GM19467 (cell line): Measurements from ENCODE around the gene SPCS2.

Source experiments
- ATAC-seq: cut with Tn5 transposase; IDR thresholded peaks from one replicate; pipeline ENCODE4 v1.9.1; 2021; ENCODE audit warnings: mild to moderate bottlenecking, moderate library complexity; ENCODE audit not compliant: unreplicated experiment

SPCS2 gene

GRCh38 chr11:74948898-74949752 is at the start of gene SPCS2, which contains the start of gene XRRA1:
SPCS2 (plus strand) TSS chr11:74949266; CDS start chr11:74949286, 20 bp downstream.
XRRA1 (minus strand) TSS chr11:74949091; CDS start chr11:74940878, 8,213 bp downstream.
- peak; percentile 83 for ATAC-seq

- no peak for ATAC-seq
These were observed 46.7 kb upstream of the SPCS2 start for GRCh38 chr11:74902342-74902741.

GRCh38 chr11:74905326-74905725 is 43.7 kb upstream of the SPCS2 start:
- no peak for ATAC-seq

GRCh38 chr11:74909385-74909784 is 39.7 kb upstream of the SPCS2 start:
- no peak for ATAC-seq

DNA sequence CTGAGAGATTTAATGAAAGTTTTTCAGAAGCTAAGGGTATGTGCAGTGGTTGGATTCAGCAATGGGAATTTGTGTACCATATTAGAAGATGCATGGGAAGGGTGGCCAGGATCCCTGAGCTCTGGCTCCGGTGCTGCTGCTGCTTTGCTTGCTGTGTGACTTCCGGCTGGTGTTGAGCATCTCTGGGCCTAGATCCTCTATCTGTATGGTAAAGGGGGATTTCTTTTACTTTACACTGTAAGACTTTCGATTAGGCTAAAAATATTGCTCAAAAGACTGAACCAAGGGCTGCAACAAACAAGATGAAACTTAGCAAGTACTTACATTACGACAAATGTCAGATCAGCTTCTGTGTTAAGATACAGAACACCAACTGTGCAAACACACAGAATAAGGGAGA is 39.3 kb upstream of the SPCS2 start:
- no peak for ATAC-seq

- ATAC-seq: no peak
These were observed 25.9 kb upstream of the SPCS2 start for GRCh38 chr11:74923125-74923524.

GRCh38 chr11:74925281-74925680 is 23.8 kb upstream of the SPCS2 start:
- ATAC-seq: no peak

DNA sequence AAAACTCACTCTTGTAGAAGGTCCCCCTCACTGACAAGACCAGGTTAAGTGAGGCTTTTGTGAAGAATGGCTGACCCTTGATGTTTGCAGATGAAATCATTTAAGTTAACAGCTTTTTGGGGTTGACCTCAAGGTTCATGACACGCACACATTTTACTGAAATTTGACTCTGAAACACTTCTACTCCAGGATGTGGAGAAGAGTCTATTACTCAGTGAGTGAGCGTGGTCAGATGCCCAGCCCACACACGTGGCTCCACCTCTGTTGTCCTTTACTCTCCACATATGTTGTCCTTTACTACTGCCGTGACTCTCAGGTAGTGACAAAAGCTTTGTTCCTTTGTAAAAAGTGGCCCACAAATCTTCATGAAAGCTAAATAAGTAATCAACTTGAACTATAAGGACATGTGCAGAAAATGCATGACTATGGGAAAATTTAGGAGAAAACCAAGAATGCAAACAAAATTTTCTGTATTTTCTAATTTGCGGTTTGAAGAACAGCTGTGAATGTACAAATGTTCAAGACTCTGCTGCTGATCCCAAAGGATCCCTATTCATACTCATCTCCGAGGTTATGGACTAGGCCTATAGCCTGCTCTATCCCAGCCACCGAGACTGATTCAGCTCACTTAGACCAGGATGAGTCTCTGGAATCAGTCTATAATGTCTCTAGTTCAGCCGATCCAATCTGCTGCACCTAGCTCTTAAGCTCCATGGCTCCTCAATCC is 22.6 kb upstream of the SPCS2 start:
- ATAC-seq: no peak

GRCh38 chr11:74927496-74927895 is 21.6 kb upstream of the SPCS2 start:
- ATAC-seq: no peak

DNA sequence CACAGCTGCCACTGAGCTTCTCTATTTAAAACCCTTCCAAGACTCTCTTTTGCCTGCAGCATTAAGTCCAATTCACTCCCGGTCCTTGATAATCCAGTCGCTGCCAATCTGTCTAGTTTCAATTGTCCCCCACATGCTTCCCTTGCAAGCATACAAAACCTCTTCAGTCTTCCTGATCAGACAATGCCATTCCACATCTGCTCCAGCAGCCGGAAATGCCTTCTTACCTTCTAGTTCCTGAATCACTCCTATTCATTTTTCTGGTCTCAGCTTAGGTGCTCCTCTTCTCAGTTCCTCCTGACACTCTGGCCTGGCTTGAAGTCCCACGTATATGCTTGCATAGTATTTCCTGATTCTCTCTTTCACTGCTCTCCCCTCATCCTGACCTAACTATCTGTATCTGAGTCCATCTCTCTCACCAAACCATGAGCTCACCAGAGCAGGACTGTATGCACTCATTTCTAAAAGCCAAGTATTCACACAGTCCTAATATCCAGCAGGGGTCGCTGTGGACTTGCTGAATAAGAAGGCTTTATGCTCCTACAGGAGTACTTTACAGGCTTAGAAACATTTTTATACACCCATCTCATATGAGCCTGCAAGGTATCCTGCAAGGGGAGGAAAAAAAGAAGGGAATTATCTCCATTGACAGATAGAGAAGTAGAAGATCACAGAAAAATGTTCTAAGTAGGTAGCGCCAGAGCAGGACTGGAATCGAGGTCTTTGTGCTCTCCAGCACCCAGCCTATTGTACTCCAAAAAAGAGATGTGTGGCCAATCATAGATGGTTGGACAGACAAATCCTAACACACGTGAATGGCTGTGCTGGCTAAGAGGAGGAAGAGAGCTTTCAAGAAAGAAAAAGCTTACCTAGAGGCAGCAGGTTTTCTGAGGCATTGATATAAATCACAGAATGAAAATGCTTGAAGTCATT is 19.4 kb upstream of the SPCS2 start:
- no peak for ATAC-seq

- no peak for ATAC-seq
These were observed 16.9 kb upstream of the SPCS2 start for GRCh38 chr11:74932169-74932568.

GRCh38 chr11:74932797-74933196 is 16.3 kb upstream of the SPCS2 start:
- ATAC-seq: no peak

DNA sequence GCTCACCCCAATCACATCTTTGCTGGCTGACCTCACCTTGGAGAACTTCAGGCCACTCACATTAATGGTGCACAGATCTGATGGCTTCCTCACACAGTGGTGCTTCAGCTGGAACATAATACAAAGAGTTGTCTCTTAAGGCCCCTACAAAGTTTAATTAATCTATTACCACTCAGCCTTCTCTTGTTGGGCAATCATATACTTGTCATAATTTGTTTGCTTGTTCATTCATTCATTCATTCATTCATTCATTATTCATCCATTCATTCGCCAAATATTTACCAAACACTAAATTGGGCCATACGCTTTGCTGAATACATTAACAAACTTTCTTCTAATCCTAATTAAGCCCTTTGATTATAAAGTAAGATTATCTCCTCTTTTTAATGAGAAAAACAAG is 15.3 kb upstream of the SPCS2 start:
- ATAC-seq: no peak

DNA sequence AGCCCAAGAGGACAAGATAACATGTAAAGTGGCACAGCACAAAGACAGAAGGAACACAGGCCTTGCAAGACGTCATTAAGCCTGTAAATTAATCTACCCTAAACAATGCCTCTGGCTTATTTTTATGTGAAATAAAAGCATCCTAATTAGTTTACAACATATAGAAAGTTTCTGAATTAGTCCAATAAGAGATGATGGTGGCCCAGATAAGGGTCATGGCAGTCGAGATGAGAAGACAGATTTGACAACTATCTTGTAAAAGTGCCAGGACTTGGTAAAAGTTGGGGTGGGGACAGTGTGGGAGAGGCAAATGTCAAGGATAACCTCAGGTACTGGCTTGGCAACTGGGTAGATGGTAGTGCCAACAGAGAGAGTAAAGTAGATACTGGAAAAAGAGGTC is 13.8 kb upstream of the SPCS2 start:
- ATAC-seq: no peak

DNA sequence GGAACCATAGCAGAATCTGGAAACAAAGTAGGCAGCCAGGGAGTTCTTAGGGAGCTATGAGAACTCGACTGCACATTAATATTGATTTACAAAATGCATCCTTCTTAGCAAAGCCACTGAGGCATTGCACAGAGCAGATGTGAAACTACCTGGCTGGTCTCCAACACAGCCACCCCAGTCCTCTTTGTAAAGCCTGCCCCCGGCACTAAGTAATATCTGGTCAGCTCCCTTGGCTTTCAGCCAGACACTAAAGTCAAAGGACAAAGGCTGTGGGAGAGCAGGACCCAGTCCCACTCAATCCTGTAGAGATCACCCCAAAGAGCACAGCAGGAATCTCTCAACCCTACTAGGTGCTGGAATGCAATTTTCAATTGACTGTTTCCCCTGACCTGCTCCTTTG is 13.0 kb upstream of the SPCS2 start:
- no peak for ATAC-seq

- ATAC-seq: no peak
These were observed 12.1 kb upstream of the SPCS2 start for GRCh38 chr11:74936976-74937375.

DNA sequence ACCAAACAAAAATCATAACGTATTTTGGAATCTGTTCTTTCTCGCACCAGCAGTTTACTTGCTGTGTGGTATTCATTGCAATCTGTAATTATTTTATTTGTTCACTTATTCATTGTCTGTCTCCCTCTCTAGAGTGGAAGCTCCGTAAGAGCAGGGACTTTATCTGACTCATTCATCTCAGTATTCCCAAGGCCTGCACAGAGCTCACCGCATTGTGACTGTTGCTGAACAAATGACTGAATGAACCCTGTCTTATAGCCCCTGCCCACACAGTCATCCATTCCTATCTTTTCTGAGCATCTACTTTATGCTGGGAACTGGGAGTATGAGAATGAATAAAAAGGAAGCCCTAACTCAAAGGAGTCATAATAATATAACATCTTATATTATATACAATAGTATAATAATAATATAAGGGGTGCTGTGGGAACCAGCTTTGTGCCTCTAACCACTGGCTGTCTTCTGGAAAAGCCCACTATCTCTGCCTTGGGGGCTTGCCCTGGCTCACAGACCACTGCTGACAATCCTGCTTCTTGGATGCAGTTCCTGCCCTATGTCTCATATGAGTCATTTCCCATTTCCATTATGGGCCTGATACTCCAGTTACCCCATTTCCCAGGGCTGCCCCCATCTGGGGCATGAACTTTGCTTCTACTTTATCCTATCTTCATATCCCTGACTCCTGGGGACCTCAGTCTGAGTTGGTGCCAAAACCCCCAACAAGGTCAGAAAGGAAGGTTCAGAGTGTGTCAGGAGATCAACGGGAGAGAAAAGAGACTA is 11.2 kb upstream of the SPCS2 start:
- no peak for ATAC-seq

GRCh38 chr11:74941492-74941891 is 7.6 kb upstream of the SPCS2 start:
- ATAC-seq: no peak

- ATAC-seq: no peak
These were observed 6.8 kb upstream of the SPCS2 start for GRCh38 chr11:74942073-74942759.

DNA sequence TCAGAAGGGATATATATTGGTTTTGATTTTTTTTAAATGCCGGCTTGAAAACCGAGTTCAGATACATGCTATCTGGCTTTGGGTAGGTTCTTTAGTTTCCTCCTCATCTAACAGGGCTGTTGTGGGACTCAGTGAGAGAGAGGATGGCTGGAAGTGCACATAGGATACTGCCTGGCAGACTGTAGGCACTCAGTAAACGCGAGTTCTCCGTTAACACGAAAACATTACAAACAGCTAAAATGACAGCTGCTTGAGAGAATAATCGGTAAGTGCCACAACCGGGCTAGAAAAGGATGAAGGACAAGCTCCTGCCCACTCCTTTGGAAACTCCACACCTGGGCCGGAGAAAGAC is 544 bp upstream of the SPCS2 start:
- peak; percentile 6 for ATAC-seq
